Activated naive CD4-positive, alpha-beta T cell treated with anti-CD3 and anti-CD28 coated beads for 36 hours (primary cell): Measurements from ENCODE around the gene TBRG4. TPM values are rescaled to one million over a fixed set of nuclear protein-coding genes. Genes with fewer than 3 reads are reported as not detected.

ENCODE experiments used
- CTCF ChIA-PET: fragments of 350-600 bp; sonication (Branson Sonifier 250); formaldehyde crosslinking; loops from one replicate; lab custom pipeline; 2021; ENCODE audit warnings: antibody characterized with exemption; lab: Charles Lee
- DNase-seq: peaks from one replicate; pipeline ENCODE4 v3.0.0-alpha.2; 2020
- H3K27ac Mint-ChIP-seq: one replicate; pipeline ENCODE4 v1.8.0; 2021; ENCODE audit warnings: mild to moderate bottlenecking, mixed read lengths
- H3K27me3 Mint-ChIP-seq: one replicate; pipeline ENCODE4 v1.8.0; 2021; ENCODE audit warnings: low read depth, mixed read lengths
- H3K36me3 Mint-ChIP-seq: one replicate; pipeline ENCODE4 v1.8.0; 2021; ENCODE audit warnings: low read depth, mixed read lengths
- H3K4me1 Mint-ChIP-seq: one replicate; pipeline ENCODE4 v1.8.0; 2021; ENCODE audit warnings: low read depth, mixed read lengths
- H3K4me3 Mint-ChIP-seq: one replicate; pipeline ENCODE4 v1.8.0; 2021; ENCODE audit warnings: mild to moderate bottlenecking, moderate library complexity, mixed read lengths
- H3K9me3 Mint-ChIP-seq: one replicate; pipeline ENCODE4 v1.8.0; 2021; ENCODE audit warnings: mixed read lengths
- intact Hi-C: fragments of 100-400 bp; cut with micrococcal nuclease; formaldehyde crosslinking; loops from one replicate; pipeline ENCODE4 v1.15.1; 2023
- total RNA-seq, 2 experiments: library from RNA; stranded (reverse); gene quantifications; one replicate each; pipeline ENCODE4 v1.2.3, GENCODE V29; 2021

TBRG4 gene
- total RNA-seq, 2 experiments from 2014 or later: 127 to 136 TPM

DNA sequence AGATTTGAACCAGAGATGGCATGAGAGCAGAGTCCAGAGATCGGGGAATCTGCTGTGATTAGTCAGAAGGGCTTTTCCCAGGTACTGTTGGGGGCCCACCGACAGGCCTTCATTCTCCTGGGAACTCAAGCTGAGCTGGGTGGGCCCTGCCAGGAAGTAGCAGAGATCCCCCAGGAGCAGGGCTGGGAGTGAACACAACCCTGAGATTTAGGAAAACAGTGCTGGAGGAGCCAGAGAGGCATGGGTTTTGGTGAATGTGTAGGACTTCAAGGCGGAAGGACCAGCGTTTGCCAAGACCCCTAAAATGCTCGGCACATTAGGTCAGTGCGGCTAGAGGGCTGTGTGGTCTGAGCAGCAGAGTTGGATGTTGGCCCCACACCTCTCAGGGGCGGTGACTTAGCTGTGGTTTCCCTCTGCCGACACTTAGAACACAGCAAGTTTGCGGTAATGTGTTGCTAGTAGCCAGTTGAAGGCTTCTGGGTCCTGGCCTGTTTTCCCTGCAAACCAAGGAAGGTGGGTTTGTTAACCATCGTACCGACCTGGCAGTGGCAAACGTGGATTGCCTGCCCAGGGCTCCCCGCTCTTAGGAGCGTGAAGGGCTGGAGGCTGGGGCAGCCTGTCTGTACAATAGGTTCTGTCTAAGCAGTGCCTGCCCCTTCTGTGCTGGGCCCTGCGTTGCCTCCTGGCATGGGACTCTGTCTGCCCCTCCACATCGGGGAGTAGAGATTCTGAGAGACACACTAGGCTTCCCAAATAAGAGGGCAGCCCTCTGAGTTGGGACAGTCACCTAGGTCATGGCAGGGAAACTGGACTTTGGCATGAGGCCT is 36.8 kb downstream of the TBRG4 start:
- H3K36me3 Mint-ChIP-seq: peaks cover 26% of the 10 kb centered on the region
- no peaks in the 10 kb centered on the region for H3K4me1 Mint-ChIP-seq
- H3K9me3 Mint-ChIP-seq: no peaks in the 10 kb centered on the region
- no peaks in the 10 kb centered on the region for H3K27me3 Mint-ChIP-seq
- DNase-seq: no peak
- intact Hi-C loops: no loop called here
- H3K4me3 Mint-ChIP-seq: no peak overlapping the region
- CTCF ChIA-PET: no interaction called here
- peak overlapping the region; percentile 56 for H3K27ac Mint-ChIP-seq

DNA sequence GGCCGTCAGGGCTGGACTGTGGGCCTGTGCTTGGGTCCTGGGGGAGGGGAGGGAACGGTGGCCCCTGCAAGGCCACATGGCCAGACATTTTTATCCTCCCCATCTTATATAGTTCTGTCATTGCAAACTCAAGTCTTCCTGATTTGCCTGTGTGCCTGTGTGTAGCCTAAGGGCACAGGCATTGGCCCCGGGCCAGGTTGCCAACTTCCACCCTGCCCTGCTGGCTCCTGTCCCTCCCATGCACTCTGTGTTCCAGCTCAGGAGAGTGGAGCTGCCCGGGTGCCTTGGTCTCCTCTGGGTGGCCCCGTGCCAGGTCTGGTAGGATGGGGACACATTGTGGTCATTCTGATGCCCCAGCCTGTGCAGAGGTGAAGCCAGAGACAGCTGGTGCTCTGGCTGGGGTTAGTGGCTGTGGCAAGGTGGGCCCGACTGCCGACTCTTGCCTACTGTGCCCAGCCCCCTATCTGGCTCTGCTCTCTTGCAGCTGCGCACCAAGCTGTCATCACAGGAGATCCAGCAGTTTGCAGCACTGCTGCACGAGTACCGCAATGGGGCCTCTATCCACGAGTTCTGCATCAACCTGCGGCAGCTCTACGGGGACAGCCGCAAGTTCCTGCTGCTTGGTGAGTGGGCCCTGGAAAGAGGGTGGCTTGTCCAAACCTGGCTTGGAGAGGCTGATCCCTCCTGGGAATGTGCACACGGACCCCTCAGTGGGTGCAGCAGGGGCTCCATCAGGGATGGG is 37.5 kb downstream of the TBRG4 start:
- H3K9me3 Mint-ChIP-seq: no peaks in the 10 kb centered on the region
- no peaks in the 10 kb centered on the region for H3K4me1 Mint-ChIP-seq
- H3K27me3 Mint-ChIP-seq: no peaks in the 10 kb centered on the region
- no peak overlapping the region for H3K4me3 Mint-ChIP-seq
- H3K27ac Mint-ChIP-seq: peak overlapping the region; percentile 56
- no peak for DNase-seq
- CTCF ChIA-PET: no interaction called here
- H3K36me3 Mint-ChIP-seq: peaks cover 26% of the 10 kb centered on the region
- intact Hi-C loops: no loop called here

DNA sequence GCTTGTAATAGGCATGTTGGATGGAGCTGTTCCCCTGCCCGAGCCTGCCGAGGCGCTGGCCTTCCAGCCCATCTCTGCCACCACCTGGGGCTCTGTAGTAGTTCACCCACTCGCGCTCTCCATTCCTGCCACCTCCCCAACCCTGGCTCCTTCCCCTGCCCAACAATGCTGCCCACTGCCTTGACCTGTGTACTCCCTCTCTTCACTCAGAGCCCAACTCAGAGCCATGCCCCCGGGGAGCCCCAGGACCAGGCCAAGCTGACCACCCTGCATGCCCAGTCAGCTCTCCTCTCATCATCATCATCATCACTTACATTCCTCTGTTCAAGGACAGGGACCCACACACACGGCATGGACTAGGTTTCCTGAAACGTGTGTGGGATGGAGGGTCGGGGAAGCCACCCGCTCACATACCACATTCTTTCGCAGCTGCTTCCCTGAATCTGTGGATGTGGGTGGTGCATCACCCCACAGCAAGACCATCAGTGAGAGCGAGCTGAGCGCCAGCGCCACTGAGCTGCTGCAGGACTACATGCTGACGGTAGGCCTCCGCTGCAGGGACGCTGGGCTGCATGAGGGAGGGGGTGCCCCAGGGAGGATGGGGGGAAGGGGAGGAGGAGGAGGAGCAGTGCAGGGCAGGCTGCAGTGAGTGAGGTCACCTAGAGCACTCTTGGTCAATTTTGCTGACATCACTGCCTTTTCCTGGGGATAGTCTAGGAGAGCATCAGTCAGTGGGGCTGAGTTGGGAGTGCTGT is 38.3 kb downstream of the TBRG4 start:
- no peaks in the 10 kb centered on the region for H3K4me1 Mint-ChIP-seq
- intact Hi-C loops: no loop called here
- CTCF ChIA-PET: no interaction called here
- H3K9me3 Mint-ChIP-seq: no peaks in the 10 kb centered on the region
- H3K27me3 Mint-ChIP-seq: no peaks in the 10 kb centered on the region
- peaks cover 32% of the 10 kb centered on the region for H3K36me3 Mint-ChIP-seq
- H3K4me3 Mint-ChIP-seq: no peak overlapping the region
- DNase-seq: no peak
- H3K27ac Mint-ChIP-seq: peak overlapping the region; percentile 32

DNA sequence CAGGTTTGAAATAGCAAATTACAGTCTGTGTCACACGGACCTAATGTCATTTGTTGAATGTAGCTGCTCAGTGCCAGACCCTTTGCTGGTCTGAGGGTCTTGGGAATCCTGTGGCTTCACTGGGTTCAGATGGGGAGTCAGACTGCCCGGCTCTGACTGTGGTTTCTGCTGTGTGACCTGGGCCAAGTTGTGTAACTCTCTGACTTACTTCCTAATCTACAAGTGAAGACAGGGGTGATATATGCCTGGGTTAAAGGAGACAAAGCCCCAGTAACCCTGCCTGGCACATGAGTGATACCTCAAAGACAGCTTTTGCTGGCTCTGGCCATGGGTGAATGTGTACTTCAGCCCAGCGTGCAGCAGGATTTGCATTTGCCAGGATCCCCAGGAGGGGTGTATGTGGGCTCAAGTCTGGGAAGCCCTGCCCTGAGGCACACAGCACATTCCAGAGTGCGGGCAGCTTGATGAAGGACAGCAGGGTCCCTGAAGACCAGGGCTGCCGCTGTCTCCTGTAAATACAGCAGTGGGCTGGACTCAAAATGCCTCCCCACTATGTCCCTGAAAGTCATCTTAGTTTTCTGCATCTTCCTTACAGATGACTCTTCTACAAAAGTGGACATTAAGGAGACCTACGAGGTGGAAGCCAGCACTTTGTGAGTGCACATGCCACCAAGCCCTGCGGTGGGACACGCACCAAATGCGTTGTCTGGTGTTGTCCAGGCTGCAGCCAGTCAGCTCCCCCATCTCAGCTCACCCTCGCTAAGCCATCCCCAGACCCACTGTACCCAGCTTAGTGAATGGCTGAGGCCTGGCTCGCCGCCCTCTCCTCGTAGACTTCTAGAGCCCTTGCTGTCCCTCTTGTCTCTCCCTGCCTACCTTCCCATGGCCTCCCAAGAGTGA is 39.1 kb downstream of the TBRG4 start:
- no peaks in the 10 kb centered on the region for H3K9me3 Mint-ChIP-seq
- DNase-seq: no peak
- peak overlapping the region; percentile 32 for H3K27ac Mint-ChIP-seq
- CTCF ChIA-PET: interaction anchor here (1.0 kb wide), 1 partner anchor 98 kb away, joined by 4 read pairs; no protein-coding TSS in a partner anchor
- H3K27me3 Mint-ChIP-seq: no peaks in the 10 kb centered on the region
- no peak overlapping the region for H3K4me3 Mint-ChIP-seq
- intact Hi-C loops: no loop called here
- H3K4me1 Mint-ChIP-seq: no peaks in the 10 kb centered on the region
- H3K36me3 Mint-ChIP-seq: peaks cover 32% of the 10 kb centered on the region

DNA sequence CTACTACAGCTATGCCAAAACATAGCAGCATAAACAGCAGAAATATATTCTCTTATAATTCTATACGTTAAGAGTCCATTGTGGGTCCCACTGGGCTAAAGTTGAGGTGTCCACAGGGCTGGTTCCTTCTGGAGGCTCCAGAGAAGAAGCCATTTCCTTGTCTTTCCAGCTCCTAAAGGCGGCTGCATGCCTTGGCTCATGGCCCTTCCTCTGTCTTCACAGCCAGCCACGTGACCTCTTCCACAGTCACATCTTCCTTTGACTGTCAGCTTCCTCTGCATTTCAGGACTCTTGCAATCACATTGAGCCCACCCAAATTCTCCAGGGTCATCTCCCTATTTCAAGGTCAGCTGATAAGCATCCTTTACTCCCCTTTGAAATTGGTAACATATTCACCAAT is 40.0 kb downstream of the TBRG4 start:
- DNase-seq: no peak
- CTCF ChIA-PET: interaction anchor here (1.0 kb wide), 1 partner anchor 98 kb away, joined by 4 read pairs; no protein-coding TSS in a partner anchor
- no peaks in the 10 kb centered on the region for H3K4me1 Mint-ChIP-seq
- intact Hi-C loops: no loop called here
- no peaks in the 10 kb centered on the region for H3K27me3 Mint-ChIP-seq
- no peak overlapping the region for H3K4me3 Mint-ChIP-seq
- H3K9me3 Mint-ChIP-seq: no peaks in the 10 kb centered on the region
- no peak overlapping the region for H3K27ac Mint-ChIP-seq
- peaks cover 27% of the 10 kb centered on the region for H3K36me3 Mint-ChIP-seq

DNA sequence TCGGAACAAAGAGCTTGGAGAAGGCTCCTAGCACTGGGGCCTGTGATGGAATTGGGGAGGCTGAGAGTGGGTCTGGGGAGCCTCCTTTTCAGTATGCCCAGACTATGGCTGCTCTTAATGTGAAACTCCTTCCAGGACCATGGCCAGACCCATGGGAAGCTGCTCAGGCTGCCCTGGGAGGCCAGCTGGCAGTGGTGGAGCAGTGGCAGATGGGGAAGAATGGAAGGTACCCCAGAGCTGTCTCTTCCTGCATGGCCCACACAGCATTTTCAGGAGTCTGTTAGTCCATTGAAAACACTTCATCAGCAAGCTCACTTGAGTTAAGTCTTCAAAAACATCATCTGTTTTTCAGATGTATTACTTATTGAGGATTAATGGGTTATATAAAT is 41.2 kb downstream of the TBRG4 start:
- H3K27ac Mint-ChIP-seq: no peak overlapping the region
- H3K27me3 Mint-ChIP-seq: no peaks in the 10 kb centered on the region
- peaks cover 28% of the 10 kb centered on the region for H3K36me3 Mint-ChIP-seq
- no peaks in the 10 kb centered on the region for H3K4me1 Mint-ChIP-seq
- intact Hi-C loops: no loop called here
- CTCF ChIA-PET: interaction anchor here (1.3 kb wide), 2 partner anchors 65 to 67 kb away, joined by 3 to 5 read pairs; no protein-coding TSS in a partner anchor
- no peak overlapping the region for H3K4me3 Mint-ChIP-seq
- no peak for DNase-seq
- H3K9me3 Mint-ChIP-seq: no peaks in the 10 kb centered on the region

DNA sequence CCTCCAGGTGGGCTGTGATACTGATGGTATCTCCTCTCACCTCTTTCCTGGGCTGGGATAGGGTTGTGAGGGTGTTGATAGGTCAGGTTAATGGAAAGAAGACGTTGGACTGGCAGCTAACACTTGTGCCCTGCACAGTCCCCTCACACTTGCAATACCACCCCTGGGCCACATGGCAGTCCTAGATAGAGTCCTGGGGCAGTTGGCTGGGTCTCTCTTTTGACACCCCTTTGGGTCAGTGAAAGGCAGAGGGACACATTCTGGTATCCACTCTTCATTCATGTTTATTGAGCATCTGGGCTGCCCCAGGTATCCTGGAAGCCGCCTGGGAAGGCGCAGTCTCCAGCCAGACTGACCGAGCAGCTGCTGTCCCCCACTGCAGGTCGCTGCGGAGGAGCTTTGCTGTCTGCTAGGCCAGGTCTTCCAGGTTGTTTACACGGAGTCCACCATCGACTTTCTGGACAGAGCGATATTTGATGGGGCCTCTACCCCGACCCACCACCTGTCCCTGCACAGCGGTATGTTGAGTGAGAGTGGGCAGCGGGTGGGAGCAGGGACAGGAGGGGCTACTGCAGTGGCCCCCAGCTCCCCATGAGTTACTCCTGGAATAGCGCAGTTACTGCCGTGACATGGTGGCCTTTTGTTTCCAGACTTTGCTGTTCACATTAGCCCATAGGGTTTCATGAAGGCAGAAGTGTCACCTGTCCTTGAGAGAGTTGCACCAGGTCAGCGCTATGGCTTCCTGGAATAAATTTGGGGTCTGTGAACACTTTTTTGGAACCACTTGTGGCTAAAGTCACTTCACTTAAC is 41.8 kb downstream of the TBRG4 start:
- Mint-ChIP-seq H3K4me3 (no peak overlapping the region), H3K9me3 (no peaks in the 10 kb centered on the region), H3K36me3 (peaks cover 25% of the 10 kb centered on the region), H3K4me1 (no peaks in the 10 kb centered on the region), H3K27ac (no peak overlapping the region), H3K27me3 (no peaks in the 10 kb centered on the region)
- DNase-seq: no peak
- CTCF ChIA-PET: interaction anchor here (1.3 to 1.7 kb wide), 3 partner anchors 66 to 95 kb away, joined by 3 to 5 read pairs (median 5); no protein-coding TSS in a partner anchor
- intact Hi-C loops: no loop called here

DNA sequence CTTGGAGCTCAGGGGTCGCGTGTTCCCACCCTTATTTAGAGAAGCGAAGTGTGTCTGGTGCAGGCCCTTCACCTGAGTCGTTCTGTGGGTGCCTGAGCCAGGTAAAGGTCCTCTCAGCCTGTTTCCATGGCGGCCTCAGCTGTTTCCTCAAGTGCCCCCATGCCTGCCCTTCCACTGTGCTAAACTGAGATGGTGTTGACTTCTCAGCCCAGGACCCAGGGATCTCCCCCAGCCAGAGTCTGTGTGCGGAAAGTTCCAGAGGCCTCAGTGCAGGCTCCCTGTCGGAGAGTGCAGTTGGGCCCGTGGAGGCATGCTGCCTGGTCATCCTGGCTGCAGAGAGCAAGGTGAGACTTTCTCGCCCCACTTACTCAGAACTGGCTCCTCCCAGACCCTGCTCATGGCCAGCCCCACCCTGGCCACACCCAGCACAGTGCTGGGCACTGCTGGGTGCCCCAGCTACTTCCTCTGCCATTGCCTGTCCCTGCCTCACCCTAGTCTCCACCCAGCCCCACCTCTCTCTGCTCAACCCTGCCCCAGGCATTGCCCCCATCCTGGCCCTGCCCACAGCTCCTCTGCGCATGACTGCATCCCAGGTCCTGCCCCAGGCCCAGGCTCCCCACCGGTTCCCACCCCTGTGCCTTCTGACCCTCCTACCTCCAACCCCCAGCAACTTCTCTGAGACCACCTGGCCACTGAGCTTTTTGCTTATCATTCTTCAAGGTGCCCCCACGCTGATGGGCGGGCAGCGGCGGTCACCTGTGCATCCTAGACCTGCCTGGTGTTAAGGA is 43.1 kb downstream of the TBRG4 start:
- Mint-ChIP-seq H3K4me3 (no peak overlapping the region), H3K9me3 (no peaks in the 10 kb centered on the region), H3K4me1 (no peaks in the 10 kb centered on the region), H3K27ac (no peak overlapping the region), H3K36me3 (peaks cover 28% of the 10 kb centered on the region), H3K27me3 (no peaks in the 10 kb centered on the region)
- intact Hi-C loops: no loop called here
- no peak for DNase-seq
- CTCF ChIA-PET: interaction anchor here (1.7 kb wide), 1 partner anchor 94 kb away, joined by 5 read pairs; no protein-coding TSS in a partner anchor

DNA sequence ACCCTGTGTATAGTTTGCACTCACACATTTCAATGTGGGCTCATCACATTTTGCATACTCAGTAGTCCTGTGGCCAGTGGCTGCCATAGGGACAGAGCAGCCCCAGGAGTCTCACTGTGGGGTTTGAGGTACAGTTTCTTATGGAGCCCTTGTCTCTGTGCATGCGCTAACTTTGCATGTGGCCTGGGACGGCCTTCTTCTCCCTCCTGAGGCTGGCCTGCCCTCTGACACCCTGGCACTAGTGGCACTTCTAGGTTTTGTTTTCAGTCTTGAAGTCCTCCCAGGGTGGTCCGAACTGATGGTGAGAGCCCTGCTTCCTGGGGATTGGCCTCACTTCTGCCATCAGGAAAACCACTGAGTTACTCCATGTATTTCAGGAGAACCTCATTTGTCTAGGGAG is 43.9 kb downstream of the TBRG4 start:
- CTCF ChIA-PET: interaction anchor here (1.7 kb wide), 1 partner anchor 93 kb away, joined by 5 read pairs; no protein-coding TSS in a partner anchor
- no peak for DNase-seq
- intact Hi-C loops: no loop called here
- no peak overlapping the region for H3K4me3 Mint-ChIP-seq
- H3K4me1 Mint-ChIP-seq: peaks cover 2% of the 10 kb centered on the region
- H3K27me3 Mint-ChIP-seq: no peaks in the 10 kb centered on the region
- H3K9me3 Mint-ChIP-seq: no peaks in the 10 kb centered on the region
- H3K36me3 Mint-ChIP-seq: peaks cover 23% of the 10 kb centered on the region
- H3K27ac Mint-ChIP-seq: no peak overlapping the region

DNA sequence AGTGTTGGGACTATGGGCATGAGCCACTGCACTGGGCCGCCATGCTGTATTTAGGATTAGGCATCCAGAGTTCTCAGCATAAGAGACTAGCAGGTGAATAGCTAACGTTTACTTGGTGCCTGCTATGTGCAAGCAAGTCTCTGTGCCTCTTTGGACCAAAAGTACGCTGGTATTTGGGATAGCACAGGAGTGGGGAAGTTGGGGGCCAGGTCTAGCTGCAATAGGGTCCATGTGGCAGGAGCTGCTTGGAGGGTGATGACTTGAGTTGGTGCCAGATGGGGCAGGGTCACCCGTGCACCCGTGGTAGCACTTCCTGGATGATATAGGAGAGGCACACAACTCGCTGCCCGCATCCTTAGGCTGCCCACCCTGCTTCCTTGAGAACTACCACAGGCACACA is 45.1 kb downstream of the TBRG4 start:
- H3K27ac Mint-ChIP-seq: no peak overlapping the region
- CTCF ChIA-PET: interaction anchor here (0.5 to 0.7 kb wide), 2 partner anchors 38 to 102 kb away, joined by 3 to 4 read pairs; no protein-coding TSS in a partner anchor
- no peaks in the 10 kb centered on the region for H3K27me3 Mint-ChIP-seq

More for the DNA sequence above, 45.1 kb downstream of the TBRG4 start:
- Mint-ChIP-seq H3K4me1 (peaks cover 10% of the 10 kb centered on the region), H3K9me3 (no peaks in the 10 kb centered on the region), H3K4me3 (no peak overlapping the region), H3K36me3 (peaks cover 27% of the 10 kb centered on the region)
- DNase-seq: no peak
- intact Hi-C loops: no loop called here
